Calu3 (cell line): ENCODE data around the gene APIP. TPM values are rescaled to one million over a fixed set of nuclear protein-coding genes. Genes with fewer than 3 reads are reported as not detected.
"Not testable (repeated sequence)": the region's sequence is repeated elsewhere in the genome, so short reads cannot be mapped to it uniquely, and the experiment has no call there.

ENCODE experiments used
- BruUV-seq: library from RNA; stranded (reverse); fragments of 400-500 nt; replicated peaks from 2 replicates; lab custom pipeline; 2021; lab: Mats Ljungman, UMichigan
- CTCF ChIA-PET: fragments of 300-600 bp; sonication (Branson Sonifier 250); formaldehyde crosslinking; loops from one replicate; lab custom pipeline; 2022; ENCODE audit warnings: antibody characterized with exemption; lab: Charles Lee
- DNase-seq: peaks from one replicate; pipeline ENCODE4 v3.0.0; 2022
- H3K27ac Mint-ChIP-seq: one replicate; pipeline ENCODE4 v1.8.0; 2022; ENCODE audit warnings: mixed read lengths; ENCODE audit not compliant: unreplicated experiment
- H3K27me3 Mint-ChIP-seq: one replicate; pipeline ENCODE4 v1.8.0; 2022; ENCODE audit warnings: mixed read lengths; ENCODE audit not compliant: unreplicated experiment
- H3K36me3 Mint-ChIP-seq: one replicate; pipeline ENCODE4 v1.8.0; 2022; ENCODE audit warnings: mild to moderate bottlenecking, moderate library complexity, mixed read lengths; ENCODE audit not compliant: insufficient read depth, unreplicated experiment
- H3K4me1 Mint-ChIP-seq: one replicate; pipeline ENCODE4 v1.8.0; 2022; ENCODE audit warnings: mild to moderate bottlenecking, low read depth, mixed read lengths; ENCODE audit not compliant: unreplicated experiment
- H3K4me3 Mint-ChIP-seq: one replicate; pipeline ENCODE4 v1.8.0; 2022; ENCODE audit warnings: mild to moderate bottlenecking, low read depth, moderate library complexity, mixed read lengths; ENCODE audit not compliant: unreplicated experiment
- H3K9me3 Mint-ChIP-seq: one replicate; pipeline ENCODE4 v1.8.0; 2022; ENCODE audit warnings: low read depth, mixed read lengths; ENCODE audit not compliant: unreplicated experiment
- CTCF ChIP-seq: fragments of 200-600 bp; IDR thresholded peaks from one replicate; pipeline ENCODE4 v1.8.0; 2022; ENCODE audit warnings: antibody characterized with exemption; ENCODE audit not compliant: unreplicated experiment
- intact Hi-C: fragments of 100-400 bp; cut with micrococcal nuclease; formaldehyde crosslinking; loops from one replicate; pipeline ENCODE4 v1.10.0; 2022; ENCODE audit not compliant: unreplicated experiment
- total RNA-seq: library from RNA; stranded (reverse); gene quantifications from 2 replicates; pipeline ENCODE4 v1.2.3, GENCODE V29; 2022

The APIP gene
- total RNA-seq, 1 experiment from 2014 or later: 42.4 TPM

DNA sequence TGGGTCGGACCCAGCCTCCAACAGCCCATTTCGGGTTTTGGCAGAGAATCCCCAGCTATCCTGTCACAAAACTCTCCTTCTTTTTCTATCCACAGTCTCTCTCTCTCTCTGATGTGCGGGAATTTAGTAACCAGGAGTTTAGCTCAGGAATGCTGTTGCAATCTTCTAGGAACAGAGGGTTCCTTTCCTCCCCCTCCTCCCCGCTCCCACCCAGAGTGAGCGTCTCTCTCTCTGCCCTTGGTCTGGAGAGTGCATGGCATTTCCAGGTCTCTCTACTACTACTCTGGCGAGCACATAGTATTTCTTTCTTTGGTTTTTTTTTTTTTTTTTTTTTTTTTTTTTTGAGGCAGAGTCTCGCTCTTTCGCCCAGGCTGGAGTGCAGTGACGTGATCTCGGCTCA lies 17.7 kb downstream of the APIP start:
- Mint-ChIP-seq H3K36me3 (no peaks in the 10 kb centered on the region), H3K4me3 (no peak overlapping the region), H3K27ac (no peak overlapping the region), H3K4me1 (no peaks in the 10 kb centered on the region), H3K9me3 (peaks cover 11% of the 10 kb centered on the region), H3K27me3 (no peaks in the 10 kb centered on the region)
- DNase-seq: no peak
- no TSS peak for BruUV-seq
- no peak for TF ChIP-seq CTCF
- CTCF ChIA-PET: interaction anchor here (0.6 to 0.7 kb wide), 2 partner anchors 247 to 470 kb away, joined by 4 read pairs; no protein-coding TSS in a partner anchor
- intact Hi-C loops: loop anchor here (10.0 kb wide), 1 partner anchor 534 kb away; no protein-coding TSS in a partner anchor

- Mint-ChIP-seq H3K9me3 (peaks cover 11% of the 10 kb centered on the region), H3K27ac (no peak overlapping the region), H3K4me1 (no peaks in the 10 kb centered on the region), H3K27me3 (no peaks in the 10 kb centered on the region), H3K36me3 (no peaks in the 10 kb centered on the region), H3K4me3 (no peak overlapping the region)
- intact Hi-C loops: loop anchor here (10.0 kb wide), 1 partner anchor 533 kb away; no protein-coding TSS in a partner anchor
- BruUV-seq: no TSS peak
- no peak for DNase-seq
- CTCF ChIA-PET: interaction anchor here (0.8 kb wide), 1 partner anchor 494 kb away, joined by 3 read pairs; no protein-coding TSS in a partner anchor
- TF ChIP-seq CTCF: no peak
These were observed 18.9 kb downstream of the APIP start for GRCh38 chr11:34897171-34897870.

GRCh38 chr11:34896191-34896590 lies 20.0 kb downstream of the APIP start:
- peaks cover 11% of the 10 kb centered on the region for H3K9me3 Mint-ChIP-seq
- H3K4me3 Mint-ChIP-seq, BruUV-seq, H3K36me3 Mint-ChIP-seq, H3K27ac Mint-ChIP-seq, DNase-seq, H3K4me1 Mint-ChIP-seq, H3K27me3 Mint-ChIP-seq: not testable (repeated sequence)
- CTCF ChIA-PET: interaction anchor here (0.8 kb wide), 1 partner anchor 9 kb away, joined by 3 read pairs; no protein-coding TSS in a partner anchor
- intact Hi-C loops: loop anchor here (10.0 kb wide), 1 partner anchor 531 kb away; no protein-coding TSS in a partner anchor

- TF ChIP-seq CTCF: no peak
- H3K36me3 Mint-ChIP-seq: no peaks in the 10 kb centered on the region
- no peak overlapping the region for H3K27ac Mint-ChIP-seq
- intact Hi-C loops: loop anchor here (10.0 kb wide), 1 partner anchor 529 kb away; no protein-coding TSS in a partner anchor
- no TSS peak for BruUV-seq
- H3K4me3 Mint-ChIP-seq: no peak overlapping the region
- DNase-seq: no peak
- H3K4me1 Mint-ChIP-seq: peaks cover 6% of the 10 kb centered on the region
- H3K9me3 Mint-ChIP-seq: peaks cover 5% of the 10 kb centered on the region
- no peaks in the 10 kb centered on the region for H3K27me3 Mint-ChIP-seq
- CTCF ChIA-PET: interaction anchor here (1.0 kb wide), 1 partner anchor 11 kb away, joined by 3 read pairs; no protein-coding TSS in a partner anchor
These were observed 22.8 kb downstream of the APIP start for GRCh38 chr11:34893416-34893815.
